ACC112 (cell line): ENCODE data around the gene PACS1.

Experiments
- H2AFZ ChIP-seq: fragments of 200-600 bp; sonication (generic); one replicate; pipeline ENCODE4 v1.6.0; 2017; ENCODE audit warnings: antibody characterized with exemption, low read length; ENCODE audit not compliant: unreplicated experiment
- H3K27ac ChIP-seq: fragments of 200-600 bp; sonication (generic); 2 replicates; pipeline ENCODE4 v1.5.1; 2014; ENCODE audit warnings: low read depth, mild to moderate bottlenecking, antibody characterized with exemption, low read length, moderate library complexity
- H3K27me3 ChIP-seq: fragments of 200-600 bp; sonication (generic); 2 replicates; pipeline ENCODE4 v1.6.1; 2014; ENCODE audit warnings: mild to moderate bottlenecking, antibody characterized with exemption, low read length, moderate library complexity, mixed read lengths; ENCODE audit not compliant: insufficient read depth
- H3K36me3 ChIP-seq: fragments of 200-600 bp; sonication (generic); 2 replicates; pipeline ENCODE4 v1.6.1; 2016; ENCODE audit warnings: mild to moderate bottlenecking, antibody characterized with exemption, low read length, moderate library complexity, mixed read lengths; ENCODE audit not compliant: insufficient read depth
- H3K4me1 ChIP-seq: fragments of 200-600 bp; sonication (generic); one replicate; pipeline ENCODE4 v1.6.1; 2016; ENCODE audit warnings: low read length, mixed read lengths; ENCODE audit not compliant: insufficient read depth, unreplicated experiment, control insufficient read depth
- H3K4me3 ChIP-seq: fragments of 200-600 bp; sonication (generic); 2 replicates; pipeline ENCODE4 v1.5.1; 2014; ENCODE audit warnings: mild to moderate bottlenecking, low read depth, low read length
- H3K79me2 ChIP-seq: fragments of 200-600 bp; sonication (generic); one replicate; pipeline ENCODE4 v1.6.0; 2016; ENCODE audit warnings: low read length; ENCODE audit not compliant: control insufficient read depth, unreplicated experiment, insufficient read depth

The PACS1 gene

DNA sequence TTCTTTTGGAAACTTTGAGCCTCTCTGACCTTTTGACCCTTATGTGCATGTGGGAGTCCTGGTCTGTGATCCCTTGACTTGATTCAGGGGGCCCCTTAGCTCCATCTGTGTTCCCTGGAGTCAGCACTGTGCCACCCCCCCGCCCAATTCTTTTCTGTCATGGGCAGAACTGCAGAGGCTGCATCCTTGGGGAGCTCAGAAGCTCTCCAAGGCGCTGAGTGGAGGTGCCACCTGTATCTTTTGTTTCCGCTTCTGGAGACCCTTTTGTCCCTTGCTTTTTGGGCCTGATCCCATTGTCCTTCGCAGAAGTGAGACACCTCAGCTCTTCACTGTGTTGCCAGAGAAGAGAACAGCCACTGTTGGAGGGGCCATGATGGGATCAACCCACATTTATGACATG is 2.4 kb upstream of the PACS1 start:
- Histone ChIP-seq H3K4me3 (no peak overlapping the region), H2AFZ (no peak overlapping the region), H3K36me3 (peaks cover 32% of the 10 kb centered on the region), H3K4me1 (peaks cover 24% of the 10 kb centered on the region), H3K27ac (no peak overlapping the region), H3K79me2 (peaks cover 33% of the 10 kb centered on the region), H3K27me3 (no peaks in the 10 kb centered on the region)

DNA sequence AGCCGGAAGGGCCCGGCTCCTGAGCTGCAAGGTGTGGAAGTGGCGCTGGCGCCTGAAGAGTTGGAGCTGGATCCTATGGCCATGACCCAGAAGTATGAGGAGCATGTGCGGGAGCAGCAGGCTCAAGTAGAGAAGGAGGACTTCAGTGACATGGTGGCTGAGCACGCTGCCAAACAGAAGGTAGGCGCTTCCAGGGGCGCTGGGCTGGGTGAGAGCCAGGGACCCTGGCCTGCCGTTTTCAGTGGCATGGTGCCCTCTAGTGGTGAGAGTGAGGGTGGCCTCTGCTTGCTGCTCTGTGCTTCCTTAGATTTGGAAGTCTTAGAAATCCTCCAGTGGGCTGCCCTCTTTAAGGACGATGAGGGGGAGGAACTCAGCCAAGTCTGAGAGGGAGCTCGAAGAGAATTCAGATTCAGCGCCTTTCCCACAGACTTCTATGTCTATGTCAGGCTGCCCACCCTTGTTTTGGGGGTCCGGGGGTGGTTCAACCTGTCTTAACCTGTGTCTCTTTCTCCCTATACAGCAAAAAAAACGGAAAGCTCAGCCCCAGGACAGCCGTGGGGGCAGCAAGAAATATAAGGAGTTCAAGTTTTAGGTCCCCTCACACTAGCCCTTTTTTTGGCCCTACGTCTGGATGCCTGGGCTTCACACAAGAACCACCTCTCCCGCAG is 1.8 kb upstream of the PACS1 start:
- Histone ChIP-seq H3K4me3 (no peak overlapping the region), H3K27me3 (no peaks in the 10 kb centered on the region), H3K27ac (peak overlapping the region; percentile 93), H3K36me3 (peaks cover 26% of the 10 kb centered on the region), H3K4me1 (peaks cover 27% of the 10 kb centered on the region), H2AFZ (no peak overlapping the region), H3K79me2 (peaks cover 33% of the 10 kb centered on the region)

DNA sequence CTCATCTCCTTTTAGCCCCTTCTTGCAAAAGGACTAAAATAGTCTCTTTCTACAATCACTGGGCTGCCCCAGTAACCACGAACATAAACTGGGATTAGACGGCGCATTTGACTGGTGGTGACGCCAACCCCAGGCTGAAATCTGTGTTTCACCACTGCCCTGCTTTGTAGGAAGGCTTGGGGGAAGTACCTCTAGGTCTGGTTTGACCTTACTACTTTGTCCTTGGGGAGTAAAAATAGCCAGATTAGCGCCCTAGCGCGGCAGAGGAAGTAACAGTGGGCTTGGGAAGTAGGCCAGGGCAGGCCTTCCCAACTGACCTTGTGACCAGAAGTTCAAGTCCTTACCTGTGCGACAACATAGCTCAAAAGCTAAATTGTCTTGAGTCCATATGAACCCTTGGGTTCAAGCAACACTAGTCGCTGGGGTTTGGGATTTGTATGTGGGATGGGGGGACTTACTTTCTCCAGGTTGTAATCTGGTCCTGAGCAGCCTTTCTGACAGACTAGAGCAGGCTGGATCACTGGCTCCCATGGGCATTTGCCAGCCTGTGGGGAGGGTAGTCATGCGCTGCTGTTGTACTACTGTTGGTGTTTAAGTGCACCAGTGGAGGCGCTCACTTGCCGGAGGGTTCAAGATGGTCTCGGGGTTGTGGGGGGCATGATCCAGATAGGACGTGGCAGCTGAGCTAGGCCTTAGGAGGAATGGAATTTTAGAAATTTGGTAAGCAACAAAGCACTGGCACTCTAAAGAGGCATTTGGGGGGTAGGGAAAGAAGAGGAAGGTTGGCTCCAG is 953 bp upstream of the PACS1 start:
- Histone ChIP-seq H2AFZ (no peak overlapping the region), H3K27ac (peak overlapping the region; percentile 93), H3K4me3 (peak overlapping the region; percentile 72), H3K27me3 (no peaks in the 10 kb centered on the region), H3K36me3 (peaks cover 19% of the 10 kb centered on the region), H3K79me2 (peaks cover 37% of the 10 kb centered on the region), H3K4me1 (peaks cover 27% of the 10 kb centered on the region)

DNA sequence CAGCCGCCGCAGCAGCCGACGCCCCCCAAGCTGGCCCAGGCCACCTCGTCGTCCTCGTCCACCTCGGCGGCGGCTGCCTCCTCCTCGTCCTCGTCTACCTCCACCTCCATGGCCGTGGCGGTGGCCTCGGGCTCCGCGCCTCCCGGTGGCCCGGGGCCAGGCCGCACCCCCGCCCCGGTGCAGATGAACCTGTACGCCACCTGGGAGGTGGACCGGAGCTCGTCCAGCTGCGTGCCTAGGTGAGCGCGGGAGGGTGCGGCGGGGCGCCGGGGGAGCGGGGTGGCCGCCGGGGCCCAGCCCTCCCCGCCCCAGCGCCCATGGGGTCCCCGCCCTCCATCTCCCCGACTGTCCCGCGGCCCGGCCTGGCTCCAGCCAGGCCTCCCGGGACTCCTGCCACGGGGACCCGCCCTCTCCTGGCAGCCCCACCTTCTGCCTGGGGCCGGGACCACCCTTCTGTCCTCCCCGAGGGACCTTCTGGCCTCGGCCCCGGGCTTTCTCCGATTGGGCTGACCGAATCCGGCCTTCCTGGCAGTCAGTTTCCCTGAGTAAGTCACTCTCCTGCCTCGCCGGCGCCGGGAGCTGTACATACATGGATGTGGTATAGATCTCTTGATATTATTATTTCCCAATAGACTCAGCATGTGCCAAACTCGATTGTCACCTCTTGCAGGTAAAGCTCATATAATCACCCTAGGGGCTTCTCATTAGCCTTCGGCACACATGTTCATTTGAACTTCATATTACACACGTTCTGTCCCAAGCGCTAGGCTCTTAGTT is 720 bp downstream of the PACS1 start:
- Histone ChIP-seq H3K4me3 (peak overlapping the region; percentile 78), H3K4me1 (peaks cover 27% of the 10 kb centered on the region), H2AFZ (peak overlapping the region; percentile 3), H3K36me3 (peaks cover 13% of the 10 kb centered on the region; the same call in 1 of the 2 replicates), H3K27me3 (no peaks in the 10 kb centered on the region), H3K27ac (peak overlapping the region; percentile 70), H3K79me2 (peaks cover 43% of the 10 kb centered on the region)

DNA sequence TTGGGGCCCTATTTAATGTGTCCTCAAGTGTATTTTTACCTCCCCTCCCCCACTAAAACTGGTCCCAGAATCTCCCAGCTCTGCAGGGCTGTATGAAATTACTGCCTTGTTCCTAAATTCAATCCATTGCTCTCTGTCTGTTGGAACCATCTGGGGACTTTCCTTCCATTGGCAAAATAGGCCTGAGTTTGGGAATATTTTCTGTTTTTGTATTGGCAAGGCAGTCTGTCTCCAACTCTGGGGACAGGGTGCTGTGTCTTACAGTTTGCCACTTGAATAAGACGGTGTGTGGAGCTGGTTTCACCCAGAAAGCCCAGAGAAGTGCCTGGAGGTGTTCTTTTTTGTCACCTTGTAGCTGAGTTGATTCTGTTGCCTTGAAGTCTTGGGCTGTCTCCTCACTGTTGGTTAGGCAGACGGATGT is 1.3 kb downstream of the PACS1 start:
- Histone ChIP-seq H3K36me3 (peaks cover 13% of the 10 kb centered on the region; the same call in 1 of the 2 replicates), H3K79me2 (peaks cover 47% of the 10 kb centered on the region), H3K4me3 (peak overlapping the region; percentile 78), H3K27ac (peak overlapping the region; percentile 70), H3K27me3 (no peaks in the 10 kb centered on the region), H2AFZ (no peak overlapping the region), H3K4me1 (peaks cover 27% of the 10 kb centered on the region)

DNA sequence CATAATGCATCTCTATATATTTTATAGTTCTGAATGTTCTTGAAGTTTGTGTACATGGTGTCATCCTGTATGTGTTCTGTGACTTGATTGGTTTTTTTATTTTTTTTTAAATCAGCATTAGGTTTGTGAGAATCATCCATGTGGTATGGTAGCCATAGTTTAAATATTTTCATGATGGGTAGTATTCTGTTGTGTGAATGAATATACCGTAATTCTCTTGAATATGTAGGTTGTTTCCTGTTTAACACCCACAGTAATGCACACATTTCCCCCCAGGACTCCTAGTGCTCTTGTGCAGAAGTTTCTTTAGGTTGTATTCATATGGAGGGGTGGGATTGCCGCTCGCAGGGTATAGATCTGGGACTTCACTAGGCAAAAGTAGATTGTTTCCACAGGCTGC is 2.0 kb downstream of the PACS1 start:
- Histone ChIP-seq H3K79me2 (peaks cover 51% of the 10 kb centered on the region), H3K27ac (peak overlapping the region; percentile 70), H3K4me1 (peaks cover 32% of the 10 kb centered on the region), H3K36me3 (peaks cover 13% of the 10 kb centered on the region), H3K4me3 (peak overlapping the region; percentile 78), H3K27me3 (no peaks in the 10 kb centered on the region), H2AFZ (no peak overlapping the region)

DNA sequence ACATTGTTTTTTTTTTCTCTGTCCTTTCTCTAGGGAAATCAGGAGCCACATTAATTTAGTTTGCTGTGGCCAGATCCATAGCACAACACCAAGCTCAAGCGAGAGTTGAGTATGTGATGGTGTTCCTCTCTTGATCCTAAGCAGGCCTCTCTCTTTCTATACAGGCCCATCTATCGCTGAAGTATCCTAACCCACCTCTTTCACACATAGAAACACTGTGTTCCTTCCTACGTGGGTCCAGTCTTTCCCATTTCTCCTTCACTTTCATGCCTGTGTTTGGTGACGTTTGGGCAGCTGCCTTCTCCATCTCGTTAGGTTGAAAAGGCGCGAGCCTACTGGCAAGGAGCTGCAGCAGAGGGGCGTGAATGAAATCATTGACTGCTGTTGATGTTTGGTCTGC is 2.4 kb downstream of the PACS1 start:
- Histone ChIP-seq H3K4me1 (peaks cover 32% of the 10 kb centered on the region), H3K27ac (no peak overlapping the region), H2AFZ (no peak overlapping the region), H3K27me3 (no peaks in the 10 kb centered on the region), H3K79me2 (peaks cover 55% of the 10 kb centered on the region), H3K36me3 (peaks cover 10% of the 10 kb centered on the region), H3K4me3 (peak overlapping the region; percentile 78)

DNA sequence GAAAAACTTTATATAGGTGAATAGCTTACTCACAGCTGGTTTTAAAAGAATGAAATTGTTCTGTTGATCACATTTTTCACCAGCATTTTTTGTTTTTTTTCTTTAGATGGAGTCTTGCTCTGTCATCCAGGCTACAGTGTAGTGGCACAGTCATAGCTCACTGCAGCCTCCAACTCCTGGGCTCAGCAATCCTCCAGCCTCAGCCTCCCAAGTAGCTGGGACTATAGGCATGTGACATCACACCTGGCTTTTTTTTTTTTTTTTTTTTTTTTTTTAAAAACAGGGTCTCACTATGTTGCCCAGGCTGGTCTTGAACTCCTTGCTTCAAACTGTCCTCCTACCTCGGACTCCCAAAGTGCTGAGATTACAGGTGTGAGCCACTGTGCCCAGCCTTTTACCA is 3.6 kb downstream of the PACS1 start:
- Histone ChIP-seq H2AFZ (no peak overlapping the region), H3K4me3 (no peak overlapping the region), H3K27ac (no peak overlapping the region), H3K27me3 (no peaks in the 10 kb centered on the region), H3K79me2 (peaks cover 66% of the 10 kb centered on the region), H3K4me1 (peaks cover 28% of the 10 kb centered on the region), H3K36me3 (peaks cover 9% of the 10 kb centered on the region)

DNA sequence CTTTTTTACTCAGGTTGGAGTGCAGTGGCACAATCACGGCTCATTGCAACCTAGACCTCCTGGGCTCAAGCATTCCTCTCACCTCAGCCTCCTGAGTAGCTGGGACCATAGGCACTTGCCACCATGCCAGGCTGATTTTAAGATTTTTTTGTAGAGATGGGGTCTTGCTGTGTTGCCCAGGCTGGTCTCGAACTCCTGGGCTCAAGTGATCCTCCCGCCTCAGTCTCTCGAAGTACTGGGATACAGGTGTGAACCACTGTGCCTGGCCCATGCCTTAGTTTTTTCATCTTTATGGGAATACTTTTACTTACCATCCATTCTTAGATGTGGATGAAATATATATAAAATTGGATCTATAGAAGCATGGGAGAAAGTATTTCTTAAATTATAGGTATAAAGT is 5.2 kb downstream of the PACS1 start:
- Histone ChIP-seq H3K36me3 (peaks cover 7% of the 10 kb centered on the region), H3K4me1 (peaks cover 23% of the 10 kb centered on the region), H3K27ac (no peak overlapping the region), H3K27me3 (no peaks in the 10 kb centered on the region), H2AFZ (no peak overlapping the region), H3K4me3 (no peak overlapping the region), H3K79me2 (peaks cover 76% of the 10 kb centered on the region)

DNA sequence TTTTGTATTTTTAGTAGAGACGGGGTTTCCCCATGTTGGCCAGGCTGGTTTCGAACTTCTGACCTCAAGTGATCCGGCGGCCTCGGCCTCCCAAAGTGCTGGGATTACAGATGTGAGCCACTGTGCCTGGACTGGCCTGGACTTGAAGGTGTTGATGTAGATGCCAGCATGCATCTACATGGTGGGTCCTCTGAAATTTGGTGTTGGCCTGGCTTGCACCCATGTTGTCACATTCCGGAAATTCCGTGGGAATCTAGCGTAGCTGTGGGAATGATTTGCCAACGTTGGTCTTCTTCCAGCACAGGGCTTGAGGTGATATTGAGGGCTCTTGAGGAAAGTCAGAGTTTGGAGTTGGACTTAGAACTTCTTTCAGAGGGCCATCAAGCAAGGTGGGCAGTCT is 6.5 kb downstream of the PACS1 start:
- H3K27ac ChIP-seq, result no peak overlapping the region
- H3K4me1 ChIP-seq, result peaks cover 36% of the 10 kb centered on the region
- H2AFZ ChIP-seq, result no peak overlapping the region
- peaks cover 7% of the 10 kb centered on the region for H3K36me3 ChIP-seq
- peaks cover 82% of the 10 kb centered on the region for H3K79me2 ChIP-seq
- no peaks in the 10 kb centered on the region for H3K27me3 ChIP-seq
- no peak overlapping the region for H3K4me3 ChIP-seq
